ENCODE measurements around the gene RIN3.

DNA sequence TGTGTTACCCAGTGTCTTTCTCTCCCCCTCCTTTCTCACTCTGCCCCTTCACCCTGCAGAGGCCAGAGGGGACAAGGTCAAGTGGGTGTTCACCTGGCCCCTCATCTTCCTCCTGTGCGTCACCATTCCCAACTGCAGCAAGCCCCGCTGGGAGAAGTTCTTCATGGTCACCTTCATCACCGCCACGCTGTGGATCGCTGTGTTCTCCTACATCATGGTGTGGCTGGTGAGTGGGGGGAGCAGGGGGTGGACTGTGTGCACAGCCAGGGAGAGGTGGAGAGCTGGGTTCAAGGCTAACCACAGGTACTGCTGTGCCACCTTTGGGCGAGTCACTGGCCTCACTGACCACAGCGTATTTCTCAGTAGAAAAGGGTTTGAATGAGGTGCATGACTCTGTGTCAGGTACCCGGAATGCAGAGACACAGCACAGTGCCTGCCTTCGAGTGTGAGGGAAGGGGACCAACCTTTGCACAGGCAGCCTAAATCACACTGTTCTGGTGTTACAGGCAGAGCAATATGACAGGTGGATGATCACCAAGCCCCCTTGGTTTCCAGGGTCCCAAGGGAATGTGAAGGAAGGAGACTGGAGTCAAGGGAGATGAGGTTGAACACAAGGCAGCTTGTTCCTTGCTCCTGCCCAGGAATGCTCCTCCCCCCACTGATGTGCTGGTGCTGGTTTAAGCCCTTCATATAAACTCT is 30.8 kb upstream of the RIN3 start:
- TF ChIP-seq, protein P1, sequence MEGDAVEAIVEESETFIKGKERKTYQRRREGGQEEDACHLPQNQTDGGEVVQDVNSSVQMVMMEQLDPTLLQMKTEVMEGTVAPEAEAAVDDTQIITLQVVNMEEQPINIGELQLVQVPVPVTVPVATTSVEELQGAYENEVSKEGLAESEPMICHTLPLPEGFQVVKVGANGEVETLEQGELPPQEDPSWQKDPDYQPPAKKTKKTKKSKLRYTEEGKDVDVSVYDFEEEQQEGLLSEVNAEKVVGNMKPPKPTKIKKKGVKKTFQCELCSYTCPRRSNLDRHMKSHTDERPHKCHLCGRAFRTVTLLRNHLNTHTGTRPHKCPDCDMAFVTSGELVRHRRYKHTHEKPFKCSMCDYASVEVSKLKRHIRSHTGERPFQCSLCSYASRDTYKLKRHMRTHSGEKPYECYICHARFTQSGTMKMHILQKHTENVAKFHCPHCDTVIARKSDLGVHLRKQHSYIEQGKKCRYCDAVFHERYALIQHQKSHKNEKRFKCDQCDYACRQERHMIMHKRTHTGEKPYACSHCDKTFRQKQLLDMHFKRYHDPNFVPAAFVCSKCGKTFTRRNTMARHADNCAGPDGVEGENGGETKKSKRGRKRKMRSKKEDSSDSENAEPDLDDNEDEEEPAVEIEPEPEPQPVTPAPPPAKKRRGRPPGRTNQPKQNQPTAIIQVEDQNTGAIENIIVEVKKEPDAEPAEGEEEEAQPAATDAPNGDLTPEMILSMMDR (IDR thresholded peaks at IDR 0.05) = no peak
- TF ChIP-seq EZH2phosphoT487 (IDR thresholded peaks at IDR 0.05) = no peak
- TF ChIP-seq EZH2 (IDR thresholded peaks at IDR 0.05) = no peak

Data from neural progenitor cell (in vitro differentiated cells).